Erythroblast (primary cell): Measurements from ENCODE around the gene HSPA6.
"Not testable (repeated sequence)": the region's sequence is repeated elsewhere in the genome, so short reads cannot be mapped to it uniquely, and the experiment has no call there.

ENCODE experiments used
- GATA1 ChIP-seq: IDR thresholded peaks from 2 replicates; pipeline ENCODE4 v1.6.1; 2011; ENCODE audit warnings: low read depth, mild to moderate bottlenecking, control low read depth, low read length, moderate library complexity
- POLR2A ChIP-seq: IDR thresholded peaks from 2 replicates; pipeline ENCODE4 v1.6.1; 2011; ENCODE audit warnings: mild to moderate bottlenecking, low read length

DNA sequence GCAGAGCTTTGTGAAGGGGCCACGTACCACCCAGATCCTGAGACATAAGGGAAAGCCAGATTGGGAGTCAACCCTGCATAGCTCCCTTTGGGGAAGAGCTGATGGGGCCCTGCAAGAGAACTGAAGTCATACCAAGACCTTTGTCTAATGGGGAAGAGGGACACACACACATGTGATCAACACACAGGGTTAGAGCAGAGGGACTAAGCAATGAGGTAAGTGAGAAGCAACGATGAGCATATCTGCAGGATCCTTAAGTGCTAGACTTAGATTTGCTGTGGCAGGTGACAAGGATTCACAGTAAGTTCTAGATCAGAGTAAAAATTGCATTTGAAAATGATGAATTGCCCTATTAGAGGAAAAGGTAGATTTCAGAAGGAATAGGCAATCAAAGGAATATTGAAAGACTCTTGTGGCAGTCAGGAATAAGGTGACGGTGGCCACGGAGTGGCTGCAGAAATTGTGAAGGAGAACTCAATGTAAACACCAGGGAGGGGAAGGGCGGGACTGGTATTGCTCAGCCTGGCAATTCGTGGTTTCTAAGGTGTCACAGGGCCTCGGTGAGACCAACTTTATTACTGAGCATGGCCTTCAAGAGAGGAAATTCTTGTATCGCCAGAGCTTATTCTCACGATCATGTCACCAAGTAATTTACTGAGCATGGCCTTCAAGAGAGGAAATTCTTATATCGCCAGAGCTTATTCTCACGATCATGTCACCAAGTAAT, 20.8 kb downstream of the HSPA6 start:
- not testable (repeated sequence) for TF ChIP-seq POLR2A, GATA1
